HG02610 (cell line): Measurements from ENCODE around the gene MESP2.

Experiments
- ATAC-seq: cut with Tn5 transposase; IDR thresholded peaks from one replicate; pipeline ENCODE4 v1.9.1; 2021; ENCODE audit warnings: mild to moderate bottlenecking, moderate library complexity; ENCODE audit not compliant: unreplicated experiment

MESP2 gene

GRCh38 chr15:89812847-89813320 is 36.8 kb downstream of the MESP2 start:
- no peak for ATAC-seq

- ATAC-seq, result no peak
Observed at GRCh38 chr15:89813381-89814111, 37.4 kb downstream of the MESP2 start.

GRCh38 chr15:89814112-89814742 is 38.1 kb downstream of the MESP2 start:
- ATAC-seq, result no peak

GRCh38 chr15:89815769-89816168 is 39.6 kb downstream of the MESP2 start:
- ATAC-seq, result no peak

- ATAC-seq, result no peak
Observed at GRCh38 chr15:89817701-89818280, 41.7 kb downstream of the MESP2 start.

GRCh38 chr15:89818287-89818686 is 42.2 kb downstream of the MESP2 start:
- ATAC-seq, result no peak

GRCh38 chr15:89820666-89821611 is 44.8 kb downstream of the MESP2 start:
- ATAC-seq, result no peak

GRCh38 chr15:89822026-89822425 is 45.9 kb downstream of the MESP2 start:
- ATAC-seq, result no peak

GRCh38 chr15:89822611-89822950 is 46.4 kb downstream of the MESP2 start:
- no peak for ATAC-seq

- no peak for ATAC-seq
Observed at GRCh38 chr15:89822951-89823711, 47.0 kb downstream of the MESP2 start.

GRCh38 chr15:89823836-89824606 is 47.9 kb downstream of the MESP2 start:
- ATAC-seq, result no peak

GRCh38 chr15:89824607-89824867 is 48.4 kb downstream of the MESP2 start:
- ATAC-seq, result no peak

- ATAC-seq, result no peak
Observed at GRCh38 chr15:89825271-89825940, 49.3 kb downstream of the MESP2 start.

- no peak for ATAC-seq
Observed at GRCh38 chr15:89826671-89827655, 50.8 kb downstream of the MESP2 start.

GRCh38 chr15:89827829-89828228 is 51.7 kb downstream of the MESP2 start:
- no peak for ATAC-seq
